Liver (tissue), 9 donors: ENCODE results near the gene KIAA0586. TPM values are rescaled to one million over a fixed set of nuclear protein-coding genes. Genes with fewer than 3 reads are reported as not detected.

ENCODE experiments used
- DNase-seq: peaks from one replicate; pipeline ENCODE4 v3.0.0-alpha.2; 2017; ENCODE audit warnings: low spot score
- H3K27ac ChIP-seq, 2 donors: one replicate each; pipeline ENCODE4 v1.7.0; 2013; ENCODE audit warnings: inconsistent platforms in 2 of 2, low read length in 2 of 2, control low read depth in 1 of 2, low read depth in 1 of 2, mild to moderate bottlenecking in 1 of 2
- H3K27me3 ChIP-seq, 4 donors: one replicate each; pipeline versions ENCODE4 v1.6.1 to v1.7.0; 2013; ENCODE audit warnings: low read length in 3 of 4, inconsistent platforms in 1 of 4, mild to moderate bottlenecking in 1 of 4, moderate library complexity in 1 of 4; ENCODE audit not compliant: control insufficient read depth in 4 of 4, insufficient read depth in 4 of 4
- H3K36me3 ChIP-seq, 4 donors: one replicate each; pipeline versions ENCODE4 v1.6.1 to v1.7.0; 2013; ENCODE audit warnings: low read length in 3 of 4, mild to moderate bottlenecking in 3 of 4, low read depth in 1 of 4, moderate library complexity in 1 of 4; ENCODE audit not compliant: control insufficient read depth in 4 of 4, insufficient read depth in 3 of 4
- H3K4me1 ChIP-seq, 4 donors: one replicate each; pipeline versions ENCODE4 v1.6.1 to v1.7.0; 2013; ENCODE audit warnings: low read length in 3 of 4, mild to moderate bottlenecking in 3 of 4, moderate library complexity in 1 of 4; ENCODE audit not compliant: control insufficient read depth in 4 of 4, insufficient read depth in 4 of 4
- H3K4me3 ChIP-seq, 3 donors: one replicate each; pipeline versions ENCODE4 v1.6.1 to v1.7.0; 2013; ENCODE audit warnings: low read length in 3 of 3, control low read depth in 1 of 3, low read depth in 1 of 3, mild to moderate bottlenecking in 1 of 3
- H3K9ac ChIP-seq, 2 donors: one replicate each; pipeline ENCODE4 v1.7.0; 2013; ENCODE audit warnings: low read length in 2 of 2, mild to moderate bottlenecking in 2 of 2, moderate library complexity in 2 of 2, control low read depth in 1 of 2, low read depth in 1 of 2
- H3K9me3 ChIP-seq, 4 donors: one replicate each; pipeline versions ENCODE4 v1.6.1 to v1.7.0; 2013; ENCODE audit warnings: low read length in 3 of 4; ENCODE audit not compliant: control insufficient read depth in 4 of 4
- ATF3 ChIP-seq: IDR thresholded peaks from 2 replicates; pipeline ENCODE4 v1.6.1; 2016; ENCODE audit warnings: antibody characterized with exemption
- EGR1 ChIP-seq, 2 donors: IDR thresholded peaks; 2 replicates each; pipeline ENCODE4 v1.6.1; 2016 to 2018; ENCODE audit warnings: antibody characterized with exemption in 2 of 2, low read depth in 2 of 2
- FOXA1 ChIP-seq: IDR thresholded peaks from 2 replicates; pipeline ENCODE4 v1.6.1; 2016; ENCODE audit warnings: antibody characterized with exemption
- FOXA2 ChIP-seq: IDR thresholded peaks from 2 replicates; pipeline ENCODE4 v1.6.1; 2016; ENCODE audit warnings: antibody characterized with exemption
- GABPA ChIP-seq, 2 donors: IDR thresholded peaks in 1 of 2; conservative IDR thresholded peaks in 1 of 2; 2 replicates each; pipeline ENCODE4 v1.6.1; 2016; ENCODE audit warnings: antibody characterized with exemption in 2 of 2, mild to moderate bottlenecking in 1 of 2, moderate library complexity in 1 of 2
- HNF4A ChIP-seq, 2 donors: conservative IDR thresholded peaks; 2 replicates each; pipeline ENCODE4 v1.6.1; 2016; ENCODE audit warnings: antibody characterized with exemption in 2 of 2, mild to moderate bottlenecking in 2 of 2
- HNF4G ChIP-seq: IDR thresholded peaks from 2 replicates; pipeline ENCODE4 v1.6.1; 2016; ENCODE audit warnings: antibody characterized with exemption
- JUND ChIP-seq, 2 donors: IDR thresholded peaks; 2 replicates each; pipeline ENCODE4 v1.6.1; 2016; ENCODE audit warnings: antibody characterized with exemption in 2 of 2
- MAX ChIP-seq: IDR thresholded peaks from 2 replicates; pipeline ENCODE4 v1.6.1; 2016; ENCODE audit warnings: antibody characterized with exemption
- NR2F2 ChIP-seq: IDR thresholded peaks from 2 replicates; pipeline ENCODE4 v1.6.1; 2016; ENCODE audit warnings: antibody characterized with exemption
- RAD21 ChIP-seq, 2 donors: IDR thresholded peaks; 2 replicates each; pipeline ENCODE4 v1.6.1; 2016; ENCODE audit warnings: antibody characterized with exemption in 2 of 2, mild to moderate bottlenecking in 2 of 2
- REST ChIP-seq: IDR thresholded peaks from 2 replicates; pipeline ENCODE4 v1.6.1; 2016; ENCODE audit warnings: antibody characterized with exemption, mild to moderate bottlenecking
- RXRA ChIP-seq, 2 donors: IDR thresholded peaks; 2 replicates each; pipeline ENCODE4 v1.6.1; 2017 to 2018; ENCODE audit warnings: antibody characterized with exemption in 2 of 2, mild to moderate bottlenecking in 1 of 2
- TAF1 ChIP-seq: conservative IDR thresholded peaks from 2 replicates; pipeline ENCODE4 v1.6.1; 2016; ENCODE audit warnings: antibody characterized with exemption, mild to moderate bottlenecking
- WGBS: extraction: QIAGEN DNeasy Blood & Tissue Kit; methylation state at CpG from one replicate; pipeline ENCODE4 v1.1.7; 2013; 5-methylcytosine and 5-hydroxymethylcytosine counted together
- polyA plus RNA-seq, 2 donors: library from polyadenylated mRNA; stranded (reverse) in 1 of 2; unstranded in 1 of 2; fragments of 200-250 nt in 1 of 2; fragments of >200 nt in 1 of 2; fragmentation: Nextera tagmentation in 1 of 2; extraction: Ambion mirVana in 1 of 2; gene quantifications; one replicate each; pipeline versions ENCODE4 v1.2.1 to v1.2.3, GENCODE V29; 2013 to 2015
- total RNA-seq, 2 donors: library from RNA; depleted of rRNA; stranded (reverse); fragments of >200 nt; gene quantifications; one replicate each; pipeline ENCODE4 v1.2.3, GENCODE V29; 2014
- donor health status: healthy.
- donor health status: healthy.
- donor health status: healthy.
- donor health status: healthy.
- donor health status: healthy.

The KIAA0586 gene
- total and polyA plus RNA-seq, 4 donors = 3.6 to 18.2 (median 7.8) TPM

DNA sequence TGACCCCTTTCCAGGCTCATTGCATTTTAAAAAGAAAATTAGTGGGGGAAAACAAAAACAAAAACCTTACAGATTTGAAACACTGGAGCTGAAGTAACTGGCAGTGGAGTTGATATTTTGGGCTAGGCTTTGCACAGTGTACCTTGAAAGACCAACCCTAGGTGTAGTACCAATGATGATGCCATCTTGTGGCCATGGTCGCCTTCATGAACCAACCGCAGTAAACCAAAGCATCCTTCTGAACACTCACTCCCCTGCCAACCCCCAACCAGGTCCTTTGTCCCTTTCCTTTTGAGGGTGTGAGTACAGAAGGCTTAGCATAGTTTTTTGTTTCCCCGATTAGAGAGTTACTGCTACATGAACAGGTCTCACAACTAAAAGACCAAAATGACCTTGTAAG is 25.9 kb upstream of the KIAA0586 start:
- H3K27ac ChIP-seq = no peak overlapping the region
- TF ChIP-seq REST (no peak), FOXA1 (no peak), TAF1 (no peak), NR2F2 (no peak), HNF4A (conservative IDR thresholded peaks at IDR 0.05) (no peak), RXRA (IDR thresholded peaks at IDR 0.05) (no peak), RAD21 (IDR thresholded peaks at IDR 0.05) (peak in 1 of 2 donors; percentile 13)
- no peak overlapping the region for H3K4me3 ChIP-seq
- no peak overlapping the region for H3K9ac ChIP-seq
- H3K9me3 ChIP-seq = no peaks in the 10 kb centered on the region
- WGBS = 92% methylated on average over 3 of the region's 3 CpGs
- H3K4me1 ChIP-seq = peaks cover 0 to 1% (median 0%) of the 10 kb centered on the region in 4 donors
- no peaks in the 10 kb centered on the region for H3K27me3 ChIP-seq
- H3K36me3 ChIP-seq = peaks cover 0 to 1% (median 0%) of the 10 kb centered on the region in 4 donors
- DNase-seq = no peak

GRCh38 chr14:58408681-58409215 is 18.8 kb upstream of the KIAA0586 start:
- no peak overlapping the region for H3K4me3 ChIP-seq
- no peak overlapping the region for H3K9ac ChIP-seq
- no peak for DNase-seq
- TF ChIP-seq MAX (no peak), FOXA1 (no peak), EGR1 (IDR thresholded peaks at IDR 0.05; ENCODE audit: low read depth in 2 of 2) (no peak), GABPA (IDR thresholded peaks at IDR 0.05 in 1 of 2, conservative IDR thresholded peaks at IDR 0.05 in 1 of 2) (no peak), HNF4A (conservative IDR thresholded peaks at IDR 0.05) (no peak), JUND (IDR thresholded peaks at IDR 0.05) (no peak), REST (no peak), RAD21 (IDR thresholded peaks at IDR 0.05) (no peak), RXRA (IDR thresholded peaks at IDR 0.05) (no peak), ATF3 (no peak), FOXA2 (no peak), TAF1 (no peak), HNF4G (no peak)
- no peaks in the 10 kb centered on the region for H3K27me3 ChIP-seq
- H3K27ac ChIP-seq = no peak overlapping the region
- no peaks in the 10 kb centered on the region for H3K9me3 ChIP-seq
- 93% methylated on average over 3 of the region's 3 CpGs for WGBS
- H3K36me3 ChIP-seq = peaks cover 5 to 30% (median 22%) of the 10 kb centered on the region in 4 donors
- H3K4me1 ChIP-seq = peaks cover 0 to 1% (median 0%) of the 10 kb centered on the region in 4 donors
